SK-N-SH (cell line): ENCODE results near the gene CFTR.

Experiments
- POLR2AphosphoS5 ChIP-seq: IDR thresholded peaks from 2 replicates; pipeline ENCODE4 v1.6.1; 2012; ENCODE audit warnings: low read depth, low read length
- SMC3 ChIP-seq: IDR thresholded peaks from 2 replicates; pipeline ENCODE4 v1.6.1; 2012; ENCODE audit warnings: low read depth, low read length, improper control_type of control experiment
- TF ChIP-seq, protein P1 (sequence below): fragments of 200-600 bp; sonication (generic); IDR thresholded peaks from 2 replicates; pipeline ENCODE4 v1.6.1; 2017; ENCODE audit warnings: antibody characterized with exemption, mild to moderate bottlenecking, moderate library complexity
- TF ChIP-seq, protein P2 (sequence below): IDR thresholded peaks from 2 replicates; pipeline ENCODE4 v1.6.1; 2012; ENCODE audit warnings: mild to moderate bottlenecking, low read depth, low read length, moderate library complexity
- TF ChIP-seq, protein P3 (sequence below): IDR thresholded peaks from 2 replicates; pipeline ENCODE4 v1.4.0; 2012; ENCODE audit warnings: low read depth

DNA sequence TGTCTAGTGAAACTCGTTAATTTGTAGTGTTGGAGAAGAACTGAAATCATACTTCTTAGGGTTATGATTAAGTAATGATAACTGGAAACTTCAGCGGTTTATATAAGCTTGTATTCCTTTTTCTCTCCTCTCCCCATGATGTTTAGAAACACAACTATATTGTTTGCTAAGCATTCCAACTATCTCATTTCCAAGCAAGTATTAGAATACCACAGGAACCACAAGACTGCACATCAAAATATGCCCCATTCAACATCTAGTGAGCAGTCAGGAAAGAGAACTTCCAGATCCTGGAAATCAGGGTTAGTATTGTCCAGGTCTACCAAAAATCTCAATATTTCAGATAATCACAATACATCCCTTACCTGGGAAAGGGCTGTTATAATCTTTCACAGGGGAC, 187.6 kb downstream of the CFTR start:
- TF ChIP-seq, protein P1, sequence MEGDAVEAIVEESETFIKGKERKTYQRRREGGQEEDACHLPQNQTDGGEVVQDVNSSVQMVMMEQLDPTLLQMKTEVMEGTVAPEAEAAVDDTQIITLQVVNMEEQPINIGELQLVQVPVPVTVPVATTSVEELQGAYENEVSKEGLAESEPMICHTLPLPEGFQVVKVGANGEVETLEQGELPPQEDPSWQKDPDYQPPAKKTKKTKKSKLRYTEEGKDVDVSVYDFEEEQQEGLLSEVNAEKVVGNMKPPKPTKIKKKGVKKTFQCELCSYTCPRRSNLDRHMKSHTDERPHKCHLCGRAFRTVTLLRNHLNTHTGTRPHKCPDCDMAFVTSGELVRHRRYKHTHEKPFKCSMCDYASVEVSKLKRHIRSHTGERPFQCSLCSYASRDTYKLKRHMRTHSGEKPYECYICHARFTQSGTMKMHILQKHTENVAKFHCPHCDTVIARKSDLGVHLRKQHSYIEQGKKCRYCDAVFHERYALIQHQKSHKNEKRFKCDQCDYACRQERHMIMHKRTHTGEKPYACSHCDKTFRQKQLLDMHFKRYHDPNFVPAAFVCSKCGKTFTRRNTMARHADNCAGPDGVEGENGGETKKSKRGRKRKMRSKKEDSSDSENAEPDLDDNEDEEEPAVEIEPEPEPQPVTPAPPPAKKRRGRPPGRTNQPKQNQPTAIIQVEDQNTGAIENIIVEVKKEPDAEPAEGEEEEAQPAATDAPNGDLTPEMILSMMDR, result no peak
- TF ChIP-seq SMC3 (no peak), POLR2AphosphoS5 (no peak)
- TF ChIP-seq, protein P2, sequence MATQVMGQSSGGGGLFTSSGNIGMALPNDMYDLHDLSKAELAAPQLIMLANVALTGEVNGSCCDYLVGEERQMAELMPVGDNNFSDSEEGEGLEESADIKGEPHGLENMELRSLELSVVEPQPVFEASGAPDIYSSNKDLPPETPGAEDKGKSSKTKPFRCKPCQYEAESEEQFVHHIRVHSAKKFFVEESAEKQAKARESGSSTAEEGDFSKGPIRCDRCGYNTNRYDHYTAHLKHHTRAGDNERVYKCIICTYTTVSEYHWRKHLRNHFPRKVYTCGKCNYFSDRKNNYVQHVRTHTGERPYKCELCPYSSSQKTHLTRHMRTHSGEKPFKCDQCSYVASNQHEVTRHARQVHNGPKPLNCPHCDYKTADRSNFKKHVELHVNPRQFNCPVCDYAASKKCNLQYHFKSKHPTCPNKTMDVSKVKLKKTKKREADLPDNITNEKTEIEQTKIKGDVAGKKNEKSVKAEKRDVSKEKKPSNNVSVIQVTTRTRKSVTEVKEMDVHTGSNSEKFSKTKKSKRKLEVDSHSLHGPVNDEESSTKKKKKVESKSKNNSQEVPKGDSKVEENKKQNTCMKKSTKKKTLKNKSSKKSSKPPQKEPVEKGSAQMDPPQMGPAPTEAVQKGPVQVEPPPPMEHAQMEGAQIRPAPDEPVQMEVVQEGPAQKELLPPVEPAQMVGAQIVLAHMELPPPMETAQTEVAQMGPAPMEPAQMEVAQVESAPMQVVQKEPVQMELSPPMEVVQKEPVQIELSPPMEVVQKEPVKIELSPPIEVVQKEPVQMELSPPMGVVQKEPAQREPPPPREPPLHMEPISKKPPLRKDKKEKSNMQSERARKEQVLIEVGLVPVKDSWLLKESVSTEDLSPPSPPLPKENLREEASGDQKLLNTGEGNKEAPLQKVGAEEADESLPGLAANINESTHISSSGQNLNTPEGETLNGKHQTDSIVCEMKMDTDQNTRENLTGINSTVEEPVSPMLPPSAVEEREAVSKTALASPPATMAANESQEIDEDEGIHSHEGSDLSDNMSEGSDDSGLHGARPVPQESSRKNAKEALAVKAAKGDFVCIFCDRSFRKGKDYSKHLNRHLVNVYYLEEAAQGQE, result no peak
- TF ChIP-seq, protein P3, sequence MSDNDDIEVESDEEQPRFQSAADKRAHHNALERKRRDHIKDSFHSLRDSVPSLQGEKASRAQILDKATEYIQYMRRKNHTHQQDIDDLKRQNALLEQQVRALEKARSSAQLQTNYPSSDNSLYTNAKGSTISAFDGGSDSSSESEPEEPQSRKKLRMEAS, result no peak
